Measurements from ENCODE around the gene ROMO1. TPM values are rescaled to one million over a fixed set of nuclear protein-coding genes. Genes with fewer than 3 reads are reported as not detected.

The ROMO1 gene
- total RNA-seq, 1 experiment from 2014 or later, result 207 TPM

- no peak overlapping the region for H3K4me2 ChIP-seq (ENCODE audit: insufficient read depth, insufficient read length, low read length)
- no peaks in the 10 kb centered on the region for H3K9me3 ChIP-seq (ENCODE audit: control insufficient read depth, low read depth, low read length)
- no peak overlapping the region; a peak in 1 of 7 replicates for H3K27ac Mint-ChIP-seq
- no peak overlapping the region for H2AK5ac ChIP-seq (ENCODE audit: insufficient read length, low read length)
- no peaks in the 10 kb centered on the region for H3K23me2 ChIP-seq (ENCODE audit: insufficient read length, low read depth, low read length, poor library complexity, severe bottlenecking)
- WGBS (ENCODE audit: extremely low coverage, insufficient read length, low lambda C conversion rate), result no CpG with 5 or more reads among the region's 1 CpG
- H3K23ac ChIP-seq (ENCODE audit: insufficient read length, low read depth, low read length), result no peak overlapping the region
- no peak overlapping the region for H2BK15ac ChIP-seq (ENCODE audit: low read depth, low read length)
- H3K36me3 Mint-ChIP-seq (ENCODE audit: insufficient read depth in 1 of 3, low read depth in 3 of 3), result peaks cover 52 to 96% (median 93%) of the 10 kb centered on the region in 3 experiments
- TF ChIP-seq, protein P1, sequence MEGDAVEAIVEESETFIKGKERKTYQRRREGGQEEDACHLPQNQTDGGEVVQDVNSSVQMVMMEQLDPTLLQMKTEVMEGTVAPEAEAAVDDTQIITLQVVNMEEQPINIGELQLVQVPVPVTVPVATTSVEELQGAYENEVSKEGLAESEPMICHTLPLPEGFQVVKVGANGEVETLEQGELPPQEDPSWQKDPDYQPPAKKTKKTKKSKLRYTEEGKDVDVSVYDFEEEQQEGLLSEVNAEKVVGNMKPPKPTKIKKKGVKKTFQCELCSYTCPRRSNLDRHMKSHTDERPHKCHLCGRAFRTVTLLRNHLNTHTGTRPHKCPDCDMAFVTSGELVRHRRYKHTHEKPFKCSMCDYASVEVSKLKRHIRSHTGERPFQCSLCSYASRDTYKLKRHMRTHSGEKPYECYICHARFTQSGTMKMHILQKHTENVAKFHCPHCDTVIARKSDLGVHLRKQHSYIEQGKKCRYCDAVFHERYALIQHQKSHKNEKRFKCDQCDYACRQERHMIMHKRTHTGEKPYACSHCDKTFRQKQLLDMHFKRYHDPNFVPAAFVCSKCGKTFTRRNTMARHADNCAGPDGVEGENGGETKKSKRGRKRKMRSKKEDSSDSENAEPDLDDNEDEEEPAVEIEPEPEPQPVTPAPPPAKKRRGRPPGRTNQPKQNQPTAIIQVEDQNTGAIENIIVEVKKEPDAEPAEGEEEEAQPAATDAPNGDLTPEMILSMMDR (conservative IDR thresholded peaks at IDR 0.05), result no peak
- no peak overlapping the region for H3K4ac ChIP-seq (ENCODE audit: low read depth, low read length)
- peaks cover 7% of the 10 kb centered on the region for H3K79me1 ChIP-seq (ENCODE audit: insufficient read depth, low read depth, low read length, poor library complexity, severe bottlenecking)
- no peaks in the 10 kb centered on the region; the same call in 1 of the 2 replicates for H3K27me3 Mint-ChIP-seq (ENCODE audit: low read depth)
- H3K14ac ChIP-seq (ENCODE audit: insufficient read depth, low read length), result no peak overlapping the region
- DNase-seq, result no peak
- no peak overlapping the region for H4K5ac ChIP-seq (ENCODE audit: insufficient read length, low read depth, low read length)
- H2BK120ac ChIP-seq (ENCODE audit: low read depth, low read length, poor library complexity, severe bottlenecking), result no peak overlapping the region
- H3K27me3 ChIP-seq (ENCODE audit: insufficient read depth, low read length), result no peaks in the 10 kb centered on the region
- 0 out of 5 replicates have a peak overlapping the region, but pooled peaks of 1 of the 2 experiments have one; percentile 17 for H3K4me3 Mint-ChIP-seq
- H4K20me1 ChIP-seq (ENCODE audit: control insufficient read depth, insufficient read depth, insufficient read length), result no peaks in the 10 kb centered on the region
- no peak overlapping the region for H2AFZ ChIP-seq (ENCODE audit: low read length)
- peaks cover 5% of the 10 kb centered on the region in 2 experiments; a peak in 3 of 4 replicates for H3K4me1 Mint-ChIP-seq
- no peaks in the 10 kb centered on the region for H3K4me1 ChIP-seq (ENCODE audit: insufficient read depth, low read length)
- no peak overlapping the region for H3K27ac ChIP-seq (ENCODE audit: insufficient read length, low read depth, low read length)
- H3T11ph ChIP-seq (ENCODE audit: low read length), result no peak overlapping the region
- no peak overlapping the region for H2BK20ac ChIP-seq (ENCODE audit: low read depth, low read length, poor library complexity, severe bottlenecking)
- no peak overlapping the region for H3K18ac ChIP-seq (ENCODE audit: insufficient read length, low read depth, low read length)
- H2BK5ac ChIP-seq (ENCODE audit: insufficient read length, low read length), result no peak overlapping the region
- no peak overlapping the region for H3K56ac ChIP-seq (ENCODE audit: insufficient read length, low read depth, low read length)
- no peak overlapping the region for H3K9ac ChIP-seq (ENCODE audit: extremely low read depth, insufficient read length, low read length)
- no peak overlapping the region for H4K8ac ChIP-seq (replicated peaks; ENCODE audit: insufficient read length, low read depth, low read length)
- no peak overlapping the region for H4K91ac ChIP-seq (ENCODE audit: insufficient read length, low read depth, low read length)
- H2BK12ac ChIP-seq (ENCODE audit: insufficient read length, low read depth, low read length), result no peak overlapping the region
- H3K79me2 ChIP-seq (ENCODE audit: insufficient read depth, low read length), result peaks cover 16% of the 10 kb centered on the region; the same call in 1 of the 2 replicates
- no peaks in the 10 kb centered on the region for H3K9me3 Mint-ChIP-seq
Observed at GRCh38 chr20:35732644-35732982, 33.4 kb downstream of the ROMO1 start.

Measured in H9 (cell line).